Measurements from ENCODE around the gene GAGE12J. TPM values are rescaled to one million over a fixed set of nuclear protein-coding genes. Genes with fewer than 3 reads are reported as not detected.
"Not testable (repeated sequence)": the region's sequence is repeated elsewhere in the genome, so short reads cannot be mapped to it uniquely, and the experiment has no call there.

The GAGE12J gene
- total RNA-seq, 1 experiment from 2014 or later: not detected

DNA sequence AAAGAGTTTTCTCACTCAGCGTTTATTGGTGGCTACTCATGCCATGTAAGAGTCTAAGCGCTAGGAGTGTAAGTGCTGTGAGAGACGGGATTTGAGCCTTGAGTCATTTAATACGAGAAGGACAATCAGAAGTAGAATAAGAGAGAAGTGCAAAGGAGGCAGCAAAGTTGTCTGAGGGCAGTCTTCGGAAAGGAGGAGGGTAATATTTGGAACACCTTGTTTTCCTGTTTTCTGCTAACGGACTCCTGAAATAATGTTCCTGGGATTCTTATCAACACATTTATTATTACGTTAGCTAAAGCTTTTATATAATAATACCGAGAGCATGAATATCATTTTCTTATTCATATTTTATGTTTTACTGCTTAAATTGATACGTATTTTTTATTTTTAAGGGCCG, 23.6 kb downstream of the GAGE12J start:
- H3K4me3 Mint-ChIP-seq; H3K79me1 ChIP-seq (ENCODE audit: insufficient read depth, low read depth, low read length, poor library complexity, severe bottlenecking); H2AK5ac ChIP-seq (ENCODE audit: insufficient read length, low read length); H3K79me2 ChIP-seq (ENCODE audit: insufficient read depth, low read length); H3T11ph ChIP-seq (ENCODE audit: low read length); H3K4me2 ChIP-seq (ENCODE audit: insufficient read depth, insufficient read length, low read length); H3K23me2 ChIP-seq (ENCODE audit: insufficient read length, low read depth, low read length, poor library complexity, severe bottlenecking); H3K27ac Mint-ChIP-seq; H2BK12ac ChIP-seq (ENCODE audit: insufficient read length, low read depth, low read length); H4K8ac ChIP-seq (replicated peaks; ENCODE audit: insufficient read length, low read depth, low read length); H2BK5ac ChIP-seq (ENCODE audit: insufficient read length, low read length); H3K4me1 Mint-ChIP-seq; H4K91ac ChIP-seq (ENCODE audit: insufficient read length, low read depth, low read length); H3K18ac ChIP-seq (ENCODE audit: insufficient read length, low read depth, low read length); H3K23ac ChIP-seq (ENCODE audit: insufficient read length, low read depth, low read length); H3K9ac ChIP-seq (ENCODE audit: extremely low read depth, insufficient read length, low read length); H3K14ac ChIP-seq (ENCODE audit: insufficient read depth, low read length); H3K27me3 Mint-ChIP-seq (ENCODE audit: low read depth); H3K27ac ChIP-seq (ENCODE audit: insufficient read length, low read depth, low read length); H4K20me1 ChIP-seq (ENCODE audit: control insufficient read depth, insufficient read depth, insufficient read length); H4K5ac ChIP-seq (ENCODE audit: insufficient read length, low read depth, low read length); H3K36me3 Mint-ChIP-seq (ENCODE audit: insufficient read depth in 1 of 3, low read depth in 3 of 3); H3K4ac ChIP-seq (ENCODE audit: low read depth, low read length); H2BK120ac ChIP-seq (ENCODE audit: low read depth, low read length, poor library complexity, severe bottlenecking); H3K56ac ChIP-seq (ENCODE audit: insufficient read length, low read depth, low read length); H2AFZ ChIP-seq (ENCODE audit: low read length); H3K4me1 ChIP-seq (ENCODE audit: insufficient read depth, low read length); H3K27me3 ChIP-seq (ENCODE audit: insufficient read depth, low read length); H2BK20ac ChIP-seq (ENCODE audit: low read depth, low read length, poor library complexity, severe bottlenecking); H2BK15ac ChIP-seq (ENCODE audit: low read depth, low read length); H3K9me3 ChIP-seq (ENCODE audit: control insufficient read depth, low read depth, low read length); DNase-seq: not testable (repeated sequence)
- peaks cover 7 to 13% of the 10 kb centered on the region in 2 experiments for H3K9me3 Mint-ChIP-seq
- WGBS (ENCODE audit: extremely low coverage, insufficient read length, low lambda C conversion rate): no CpG with 5 or more reads among the region's 10 CpGs

DNA sequence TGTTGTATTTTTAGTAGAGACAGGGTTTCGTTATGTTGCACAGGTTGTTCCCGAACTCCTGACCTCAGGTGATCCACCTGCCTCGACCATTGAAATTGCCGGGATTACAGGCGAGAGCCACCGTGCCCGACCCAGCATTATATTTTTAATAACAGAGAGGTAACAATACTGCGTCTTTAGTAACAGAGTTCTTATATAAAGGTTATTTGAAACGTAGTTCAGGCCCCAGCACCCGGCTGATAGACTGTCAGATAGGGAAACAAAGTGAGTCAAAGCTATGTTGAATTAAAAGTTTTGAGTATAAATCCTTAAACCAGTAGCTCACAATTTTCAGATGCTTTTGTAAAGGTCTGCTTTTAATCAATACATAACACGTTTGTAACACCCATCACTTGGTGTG, 24.3 kb downstream of the GAGE12J start:
- not testable (repeated sequence) for H3K18ac ChIP-seq (ENCODE audit: insufficient read length, low read depth, low read length); H3K27ac ChIP-seq (ENCODE audit: insufficient read length, low read depth, low read length); H4K5ac ChIP-seq (ENCODE audit: insufficient read length, low read depth, low read length); H3K4me1 Mint-ChIP-seq; H3K23ac ChIP-seq (ENCODE audit: insufficient read length, low read depth, low read length); H2BK20ac ChIP-seq (ENCODE audit: low read depth, low read length, poor library complexity, severe bottlenecking); H4K8ac ChIP-seq (replicated peaks; ENCODE audit: insufficient read length, low read depth, low read length); H3K23me2 ChIP-seq (ENCODE audit: insufficient read length, low read depth, low read length, poor library complexity, severe bottlenecking); H3K79me1 ChIP-seq (ENCODE audit: insufficient read depth, low read depth, low read length, poor library complexity, severe bottlenecking); H2BK15ac ChIP-seq (ENCODE audit: low read depth, low read length); H3K36me3 Mint-ChIP-seq (ENCODE audit: insufficient read depth in 1 of 3, low read depth in 3 of 3); H3K27ac Mint-ChIP-seq; H4K20me1 ChIP-seq (ENCODE audit: control insufficient read depth, insufficient read depth, insufficient read length); H2BK12ac ChIP-seq (ENCODE audit: insufficient read length, low read depth, low read length); H3K79me2 ChIP-seq (ENCODE audit: insufficient read depth, low read length); H2BK5ac ChIP-seq (ENCODE audit: insufficient read length, low read length); H3K4me1 ChIP-seq (ENCODE audit: insufficient read depth, low read length); H3K4me2 ChIP-seq (ENCODE audit: insufficient read depth, insufficient read length, low read length); H2AK5ac ChIP-seq (ENCODE audit: insufficient read length, low read length); H2AFZ ChIP-seq (ENCODE audit: low read length); H3K9me3 ChIP-seq (ENCODE audit: control insufficient read depth, low read depth, low read length); H2BK120ac ChIP-seq (ENCODE audit: low read depth, low read length, poor library complexity, severe bottlenecking); H3T11ph ChIP-seq (ENCODE audit: low read length); H4K91ac ChIP-seq (ENCODE audit: insufficient read length, low read depth, low read length); H3K56ac ChIP-seq (ENCODE audit: insufficient read length, low read depth, low read length); H3K4me3 Mint-ChIP-seq; H3K9ac ChIP-seq (ENCODE audit: extremely low read depth, insufficient read length, low read length); H3K27me3 ChIP-seq (ENCODE audit: insufficient read depth, low read length); H3K4ac ChIP-seq (ENCODE audit: low read depth, low read length); H3K14ac ChIP-seq (ENCODE audit: insufficient read depth, low read length); H3K27me3 Mint-ChIP-seq (ENCODE audit: low read depth)
- no CpG with 5 or more reads among the region's 11 CpGs for WGBS (ENCODE audit: extremely low coverage, insufficient read length, low lambda C conversion rate)
- peak; percentile 29 for DNase-seq
- H3K9me3 Mint-ChIP-seq: peaks cover 7 to 13% of the 10 kb centered on the region in 2 experiments

Other genes with a start within 250 kb of the GAGE12J start
- 12.2 and 13.4 TPM in 2 replicates for gene PRAF2, start 248.0 kb upstream of the GAGE12J start, total RNA-seq (2021)
- 31.5 and 35.8 TPM in 2 replicates for gene WDR45, start 242.2 kb upstream of the GAGE12J start, total RNA-seq (2021)
- 15.8 and 17.1 TPM in 2 replicates for gene GPKOW, start 198.3 kb upstream of the GAGE12J start, total RNA-seq (2021)
- gene MAGIX, start 159.3 kb upstream of the GAGE12J start, total RNA-seq (2021): 1.3 and 1.9 TPM in 2 replicates
- 11.7 and 12.1 TPM in 2 replicates for gene PLP2, start 150.1 kb upstream of the GAGE12J start, total RNA-seq (2021)
- gene PRICKLE3, start 135.7 kb upstream of the GAGE12J start, total RNA-seq (2021): 9.7 and 12.2 TPM in 2 replicates
- gene SYP, start 121.8 kb upstream of the GAGE12J start, total RNA-seq (2021): 1.8 and 2.1 TPM in 2 replicates
- gene CACNA1F, start 88.7 kb upstream of the GAGE12J start, total RNA-seq (2021): 0.94 and 1.4 TPM in 2 replicates
- 12.1 and 12.2 TPM in 2 replicates for gene CCDC22, start 86.6 kb upstream of the GAGE12J start, total RNA-seq (2021)
- 0.68 and 0.81 TPM in 2 replicates for gene FOXP3, start 57.3 kb upstream of the GAGE12J start, total RNA-seq (2021)
- 6.9 and 7.3 TPM in 2 replicates for gene PPP1R3F, start 52.2 kb upstream of the GAGE12J start, total RNA-seq (2021)
- gene GAGE10, start 18.4 kb upstream of the GAGE12J start, total RNA-seq (2021): not detected in 2 replicates
- not detected in 2 replicates for gene GAGE13, start 9.5 kb downstream of the GAGE12J start, total RNA-seq (2021)
- not detected in 2 replicates for gene GAGE12C, start 210.1 kb downstream of the GAGE12J start, total RNA-seq (2021)
- not detected in 2 replicates for gene GAGE12D, start 219.7 kb downstream of the GAGE12J start, total RNA-seq (2021)
- gene GAGE12E, start 229.3 kb downstream of the GAGE12J start, total RNA-seq (2021): not detected in 2 replicates
- gene GAGE12F, start 238.8 kb downstream of the GAGE12J start, total RNA-seq (2021): not detected in 2 replicates
- gene GAGE12G, start 248.4 kb downstream of the GAGE12J start, total RNA-seq (2021): not detected in 2 replicates